ENCODE measurements around the gene ARHGAP22.

ARHGAP22 gene

DNA sequence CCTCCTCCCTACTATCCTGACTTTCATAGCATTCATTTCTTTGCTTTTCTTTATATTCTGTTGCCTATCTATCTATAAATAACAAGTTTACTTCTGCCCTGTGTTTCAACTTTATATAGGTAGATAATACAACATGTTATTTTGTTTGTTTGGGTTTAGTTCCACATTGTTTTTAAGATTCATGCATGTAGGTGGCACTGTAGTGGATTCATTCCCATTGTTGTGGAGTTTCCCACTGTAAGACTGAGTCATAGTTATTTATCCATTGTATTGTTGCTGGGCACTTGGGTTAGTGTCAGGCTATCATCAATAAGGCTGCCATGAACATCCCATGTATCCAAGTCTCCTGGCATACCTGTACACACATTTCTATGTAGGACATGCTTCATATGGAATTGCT lies 127.7 kb downstream of the ARHGAP22 start:
- Histone ChIP-seq H3K4me1 (ENCODE audit: insufficient read depth, low read length) (peaks cover 16% of the 10 kb centered on the region), H3K9me3 (ENCODE audit: control insufficient read depth, insufficient read depth, low read length) (no peaks in the 10 kb centered on the region), H3K36me3 (ENCODE audit: insufficient read depth, low read length) (no peaks in the 10 kb centered on the region), H3K9ac (ENCODE audit: low read depth, low read length) (no peak overlapping the region)

DNA sequence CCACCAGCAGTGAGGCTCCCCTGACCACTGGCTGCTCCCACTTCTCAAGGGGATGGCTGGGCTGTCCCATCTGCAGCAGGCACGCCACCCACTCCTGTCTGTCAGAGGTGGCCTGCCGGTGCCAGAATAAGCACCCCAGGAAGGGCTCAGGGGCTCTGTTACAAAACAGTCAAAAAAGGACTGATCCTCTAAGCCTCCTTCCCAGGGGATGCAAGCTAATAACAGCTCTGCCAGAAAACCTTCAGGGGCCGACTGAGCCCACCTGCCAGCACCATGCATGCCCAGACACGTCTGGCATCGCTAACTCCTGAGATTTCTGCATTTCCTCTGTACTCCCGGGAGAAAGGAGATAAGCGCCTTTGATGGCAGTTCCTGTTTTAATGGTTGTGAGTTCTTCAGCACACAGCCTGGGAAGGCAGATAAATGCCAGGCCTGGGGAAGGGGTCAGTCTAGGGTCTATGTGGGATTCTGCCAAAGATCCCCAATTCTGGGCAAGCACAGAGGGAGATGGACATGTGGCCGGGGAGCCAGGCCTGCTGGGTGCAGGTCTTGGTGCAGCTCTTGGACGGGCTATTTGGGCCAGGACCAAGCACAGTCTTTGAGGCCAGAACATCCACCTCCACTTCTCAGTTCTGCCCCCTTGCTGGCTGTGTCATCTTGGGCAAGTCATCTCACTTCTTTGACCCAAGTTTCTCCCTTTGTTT lies 128.4 kb downstream of the ARHGAP22 start:
- Histone ChIP-seq H3K9ac (ENCODE audit: low read depth, low read length) (no peak overlapping the region), H3K9me3 (ENCODE audit: control insufficient read depth, insufficient read depth, low read length) (no peaks in the 10 kb centered on the region), H3K36me3 (ENCODE audit: insufficient read depth, low read length) (no peaks in the 10 kb centered on the region), H3K4me1 (ENCODE audit: insufficient read depth, low read length) (peaks cover 16% of the 10 kb centered on the region)

DNA sequence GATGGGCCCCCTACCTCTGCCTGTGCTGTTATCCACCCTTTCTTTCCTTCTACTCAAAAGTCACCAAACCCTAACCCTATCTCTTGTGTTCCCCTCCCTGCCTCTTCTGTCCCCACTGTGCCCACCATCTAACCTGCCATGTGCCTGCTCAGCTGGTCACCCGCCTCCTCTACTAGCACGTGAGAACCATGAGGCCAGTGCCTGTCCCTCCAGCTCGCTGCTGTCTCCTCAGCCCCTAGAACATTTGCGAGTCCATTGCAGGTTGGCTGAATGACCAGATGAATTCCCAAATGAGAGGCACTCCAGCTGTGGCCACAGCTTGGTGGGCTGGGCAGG lies 129.0 kb downstream of the ARHGAP22 start:
- Histone ChIP-seq H3K9ac (ENCODE audit: low read depth, low read length) (no peak overlapping the region), H3K4me1 (ENCODE audit: insufficient read depth, low read length) (peaks cover 16% of the 10 kb centered on the region), H3K36me3 (ENCODE audit: insufficient read depth, low read length) (no peaks in the 10 kb centered on the region), H3K9me3 (ENCODE audit: control insufficient read depth, insufficient read depth, low read length) (no peaks in the 10 kb centered on the region)

DNA sequence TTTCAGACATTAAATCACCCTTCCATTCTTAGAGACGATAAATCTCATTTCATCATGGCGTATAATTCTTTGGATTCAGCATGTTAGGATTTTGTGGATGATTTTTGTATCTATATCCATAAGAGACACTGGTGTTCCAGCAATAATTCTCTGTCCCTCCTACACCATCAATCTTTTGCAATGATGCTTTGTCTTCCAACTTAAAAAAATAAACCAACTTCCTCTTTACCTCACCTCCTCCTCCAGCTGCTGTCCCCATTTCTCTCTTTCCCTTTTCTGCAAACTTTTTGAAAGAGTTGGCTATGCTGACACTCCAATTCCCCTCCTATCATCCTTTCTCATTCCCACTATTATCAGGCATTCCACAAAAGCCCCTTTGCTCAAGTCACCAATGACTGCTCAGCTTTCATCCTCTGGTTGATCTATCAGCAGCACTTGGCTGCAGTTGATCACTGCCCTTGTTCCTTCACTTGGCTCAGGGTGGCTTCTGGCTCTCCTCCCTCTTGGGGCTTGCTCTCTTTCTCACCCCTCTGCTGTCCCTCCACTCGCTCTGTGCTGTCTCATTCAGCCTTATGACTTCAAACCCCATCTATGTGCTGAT lies 130.0 kb downstream of the ARHGAP22 start:
- peaks cover 23% of the 10 kb centered on the region for H3K4me1 ChIP-seq (ENCODE audit: insufficient read depth, low read length)
- H3K9me3 ChIP-seq (ENCODE audit: control insufficient read depth, insufficient read depth, low read length) = no peaks in the 10 kb centered on the region
- no peaks in the 10 kb centered on the region for H3K36me3 ChIP-seq (ENCODE audit: insufficient read depth, low read length)
- no peak overlapping the region for H3K9ac ChIP-seq (ENCODE audit: low read depth, low read length)

DNA sequence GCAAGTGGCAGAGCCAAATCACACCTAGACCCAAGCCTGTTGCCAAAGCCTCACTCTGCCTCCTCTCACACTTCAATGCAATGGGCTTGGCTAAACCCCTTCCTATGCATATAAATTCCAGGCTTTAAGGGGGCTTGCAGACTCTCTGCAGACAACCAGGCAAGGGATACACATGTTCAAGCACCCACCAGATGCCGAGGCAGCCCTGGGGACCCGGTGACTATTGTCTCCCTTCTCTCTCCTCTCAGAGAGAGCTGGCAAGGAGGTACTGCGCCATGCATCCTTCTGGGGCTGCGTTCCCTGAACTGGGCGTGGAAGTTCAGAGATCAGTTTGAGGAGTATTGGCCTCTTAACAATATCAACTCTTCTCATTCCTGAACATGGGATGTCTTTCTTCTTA lies 131.2 kb downstream of the ARHGAP22 start:
- Histone ChIP-seq H3K36me3 (ENCODE audit: insufficient read depth, low read length) (no peaks in the 10 kb centered on the region), H3K4me1 (ENCODE audit: insufficient read depth, low read length) (peaks cover 25% of the 10 kb centered on the region), H3K9me3 (ENCODE audit: control insufficient read depth, insufficient read depth, low read length) (no peaks in the 10 kb centered on the region), H3K9ac (ENCODE audit: low read depth, low read length) (no peak overlapping the region)

DNA sequence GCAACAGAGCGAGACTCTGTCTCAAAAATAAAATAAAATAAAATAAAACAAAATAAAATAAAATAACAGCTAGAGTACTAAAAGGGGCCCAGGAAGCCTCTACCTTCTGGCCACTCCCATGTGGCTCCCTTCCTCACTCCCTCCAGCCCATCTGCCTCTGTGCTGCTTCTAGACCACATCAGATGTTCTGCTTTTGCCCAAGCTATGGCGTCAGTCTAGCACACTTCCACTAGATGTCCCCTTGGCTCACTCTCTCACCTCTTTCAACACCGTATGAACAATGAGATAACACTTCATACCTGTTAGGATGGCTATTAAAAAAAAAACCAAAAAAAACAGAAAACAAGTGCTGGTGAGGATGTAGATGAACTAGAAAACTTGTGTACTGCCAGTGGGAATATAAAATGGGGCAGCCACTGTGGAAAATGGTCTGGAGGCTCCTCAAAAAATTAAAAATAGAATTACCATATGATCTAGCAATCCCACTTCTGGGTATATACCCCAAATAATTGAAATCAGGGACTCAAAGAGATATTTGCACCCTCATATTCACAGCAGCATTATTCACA lies 132.3 kb downstream of the ARHGAP22 start:
- no peaks in the 10 kb centered on the region for H3K36me3 ChIP-seq (ENCODE audit: insufficient read depth, low read length)
- H3K9me3 ChIP-seq (ENCODE audit: control insufficient read depth, insufficient read depth, low read length) = no peaks in the 10 kb centered on the region
- no peak overlapping the region for H3K9ac ChIP-seq (ENCODE audit: low read depth, low read length)
- H3K4me1 ChIP-seq (ENCODE audit: insufficient read depth, low read length) = peaks cover 25% of the 10 kb centered on the region

DNA sequence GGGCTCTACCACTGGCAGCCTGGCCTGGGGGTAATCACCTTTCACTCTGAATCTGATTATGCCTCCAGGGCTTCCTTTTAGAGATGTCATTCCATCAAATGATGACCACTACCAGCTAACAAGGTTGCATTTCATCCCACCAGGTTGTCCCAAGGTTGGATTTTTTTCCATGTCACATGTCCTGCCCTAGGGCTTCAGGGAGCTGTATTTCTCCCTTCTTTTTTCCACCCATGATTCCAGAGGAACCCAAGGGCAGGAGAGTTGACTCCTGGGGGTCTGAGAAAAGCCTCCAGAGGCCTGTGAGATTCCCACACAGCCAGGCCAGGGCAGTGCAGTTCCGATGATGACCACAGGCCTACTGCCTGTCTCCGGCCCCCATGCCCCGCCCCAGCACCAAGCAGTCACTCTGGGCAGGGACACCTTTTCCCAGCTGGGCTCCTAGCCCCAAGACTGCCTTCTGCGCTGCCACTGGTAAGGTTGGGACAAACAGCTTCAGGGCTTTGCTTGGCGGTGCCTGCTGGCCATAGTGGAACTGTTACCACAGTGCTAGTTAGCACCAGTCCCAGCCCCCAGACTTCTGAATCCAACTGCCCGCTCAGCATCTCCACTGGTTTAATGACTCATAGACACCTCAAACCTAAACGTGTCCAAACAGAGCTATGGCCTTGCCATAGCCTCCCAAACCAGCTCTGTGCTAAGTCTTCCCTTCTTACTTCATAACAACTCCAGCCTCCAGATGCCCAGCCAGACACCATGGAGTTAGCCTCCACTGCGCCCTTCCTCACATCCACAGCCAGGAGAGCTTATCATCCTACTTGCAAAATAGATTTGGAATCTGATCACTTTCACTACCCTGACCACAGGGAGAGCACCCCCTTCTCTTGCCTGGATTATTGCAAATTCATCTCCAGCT lies 133.7 kb downstream of the ARHGAP22 start:
- Histone ChIP-seq H3K4me1 (ENCODE audit: insufficient read depth, low read length) (peaks cover 18% of the 10 kb centered on the region; the same call in 1 of the 2 replicates), H3K36me3 (ENCODE audit: insufficient read depth, low read length) (no peaks in the 10 kb centered on the region), H3K9me3 (ENCODE audit: control insufficient read depth, insufficient read depth, low read length) (no peaks in the 10 kb centered on the region), H3K9ac (ENCODE audit: low read depth, low read length) (no peak overlapping the region)

DNA sequence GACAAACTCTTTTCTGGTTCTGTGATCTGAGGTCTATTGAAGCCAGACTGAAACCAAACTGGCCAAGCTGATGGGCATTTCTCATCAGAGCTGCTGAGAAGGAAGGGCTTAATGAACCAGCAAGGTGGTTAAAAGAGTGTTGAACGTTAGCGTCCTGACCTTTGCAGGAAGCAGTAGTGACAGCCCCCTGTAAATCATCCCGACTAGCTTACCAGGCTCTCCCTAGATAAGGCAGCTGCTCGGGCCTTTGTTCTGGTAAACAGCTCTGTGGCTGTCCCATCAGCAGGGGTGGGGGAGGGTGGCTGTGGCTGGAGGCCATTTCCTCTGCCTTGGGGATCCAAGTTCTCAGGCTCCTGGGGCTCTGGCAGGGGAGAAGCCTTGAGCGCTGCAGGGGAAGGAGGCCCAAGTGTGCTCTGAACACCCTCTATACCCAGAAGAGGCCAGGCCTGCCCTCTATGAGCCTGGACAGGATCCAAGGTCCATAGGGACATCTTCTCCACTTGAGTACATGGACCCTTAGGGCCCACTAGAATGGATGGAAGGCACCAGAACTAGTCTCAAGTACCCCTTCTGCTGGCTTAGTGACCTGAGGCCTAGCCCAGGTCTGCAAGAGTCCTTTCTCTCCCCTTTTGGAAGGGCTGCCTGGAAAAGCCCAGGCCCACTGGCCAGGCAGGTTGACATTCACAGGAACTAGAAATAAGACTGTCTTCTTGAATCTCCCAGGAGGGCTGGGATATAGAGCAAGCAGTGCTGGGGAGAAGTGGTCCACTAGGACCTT lies 134.6 kb downstream of the ARHGAP22 start:
- H3K9ac ChIP-seq (ENCODE audit: low read depth, low read length) = no peak overlapping the region

DNA sequence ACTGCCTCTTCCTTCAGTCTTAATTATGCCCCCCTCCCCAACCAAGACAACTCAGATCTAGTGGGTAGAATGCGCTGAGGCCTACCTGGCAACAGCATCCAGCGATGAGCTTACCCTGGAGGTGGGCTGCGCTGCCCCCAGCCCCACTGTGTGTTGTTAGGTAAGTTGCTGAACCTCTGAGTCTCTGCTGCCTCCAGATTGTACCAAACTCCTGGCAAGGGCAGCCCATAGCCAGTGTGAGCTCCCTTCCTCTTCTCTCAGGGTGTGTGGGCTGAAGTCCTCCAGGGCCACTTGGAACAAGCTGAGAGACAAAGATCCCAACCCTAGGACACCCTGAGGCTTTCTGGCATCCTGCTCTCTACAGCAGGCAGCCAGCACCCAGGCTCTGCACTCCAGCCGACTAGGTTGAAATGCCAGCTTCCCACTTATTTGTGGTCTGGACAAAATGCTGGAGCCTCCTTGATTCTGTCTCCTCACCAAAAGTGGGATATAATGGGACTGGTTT lies 135.3 kb downstream of the ARHGAP22 start:
- no peaks in the 10 kb centered on the region for H3K9me3 ChIP-seq (ENCODE audit: control insufficient read depth, insufficient read depth, low read length)
- H3K9ac ChIP-seq (ENCODE audit: low read depth, low read length) = no peak overlapping the region
- no peaks in the 10 kb centered on the region for H3K36me3 ChIP-seq (ENCODE audit: insufficient read depth, low read length)
- H3K4me1 ChIP-seq (ENCODE audit: insufficient read depth, low read length) = peaks cover 27% of the 10 kb centered on the region; the same call in 1 of the 2 replicates

More for the DNA sequence above, 134.6 kb downstream of the ARHGAP22 start:
- no peaks in the 10 kb centered on the region for H3K9me3 ChIP-seq (ENCODE audit: control insufficient read depth, insufficient read depth, low read length)
- peaks cover 23% of the 10 kb centered on the region; the same call in 1 of the 2 replicates for H3K4me1 ChIP-seq (ENCODE audit: insufficient read depth, low read length)
- no peaks in the 10 kb centered on the region for H3K36me3 ChIP-seq (ENCODE audit: insufficient read depth, low read length)

DNA sequence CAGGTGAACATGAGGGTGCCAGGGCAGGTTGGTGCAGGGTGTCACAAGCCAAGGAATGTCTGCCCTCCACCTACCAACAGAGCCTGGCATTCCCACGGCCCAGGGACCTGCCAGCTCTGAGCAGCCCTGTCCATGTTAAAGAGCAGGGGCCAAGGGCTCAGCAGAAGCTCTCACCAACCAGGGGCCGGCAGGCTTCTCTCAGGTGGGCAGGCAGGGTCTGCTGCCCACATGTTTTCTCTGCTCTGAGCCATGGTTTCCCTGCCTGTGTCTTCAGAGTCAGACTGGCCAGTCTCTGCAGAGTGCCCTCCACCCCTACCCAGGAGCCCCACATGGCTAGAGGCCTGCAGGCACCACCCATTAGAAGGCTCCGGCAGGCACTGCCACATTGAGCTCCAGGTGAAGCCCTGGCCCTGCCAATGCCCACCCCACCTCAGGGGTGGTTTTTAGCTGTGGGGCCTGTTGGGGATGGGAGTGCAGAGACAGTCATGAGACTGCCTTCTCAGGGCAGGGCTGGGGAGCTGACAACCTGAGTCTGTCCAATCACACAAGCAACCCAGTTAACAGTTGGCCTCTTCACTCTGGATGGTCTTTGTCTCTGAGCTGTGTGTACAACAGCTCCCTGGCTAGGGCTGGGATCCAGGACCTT lies 135.9 kb downstream of the ARHGAP22 start:
- Histone ChIP-seq H3K9me3 (ENCODE audit: control insufficient read depth, insufficient read depth, low read length) (no peaks in the 10 kb centered on the region), H3K9ac (ENCODE audit: low read depth, low read length) (no peak overlapping the region), H3K36me3 (ENCODE audit: insufficient read depth, low read length) (no peaks in the 10 kb centered on the region), H3K4me1 (ENCODE audit: insufficient read depth, low read length) (peaks cover 27% of the 10 kb centered on the region; the same call in 1 of the 2 replicates)

DNA sequence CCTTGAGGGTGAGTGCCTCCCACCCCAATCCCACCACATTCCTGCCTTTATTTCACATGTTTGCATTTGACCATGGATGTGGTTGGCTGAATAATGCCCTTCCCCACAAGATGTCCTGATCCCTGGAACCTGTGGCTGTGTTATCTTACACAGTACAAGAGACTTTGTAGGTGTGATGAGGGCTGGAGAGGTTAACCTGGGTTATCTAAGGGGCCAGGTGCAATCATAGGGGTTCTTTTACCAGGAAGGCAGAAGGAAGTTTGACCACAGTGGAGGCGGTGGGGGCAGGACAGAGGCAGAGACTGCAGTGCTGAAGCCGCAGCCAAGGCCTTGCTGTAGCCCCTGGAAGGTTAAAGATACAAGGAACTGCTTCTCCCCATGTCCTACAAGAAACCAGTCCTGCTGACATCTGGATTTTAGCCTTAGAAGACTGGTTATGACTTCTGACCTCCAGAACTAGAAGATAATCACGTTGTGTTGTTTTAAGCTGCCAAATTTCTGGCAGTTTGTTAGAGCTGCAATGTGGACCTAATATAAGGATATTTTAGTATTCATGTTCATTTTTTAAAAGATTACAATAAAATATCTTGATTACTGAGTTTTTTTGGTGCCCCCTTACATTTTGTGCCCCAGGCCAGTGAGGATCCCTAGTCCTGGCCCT lies 136.6 kb downstream of the ARHGAP22 start:
- H3K4me1 ChIP-seq (ENCODE audit: insufficient read depth, low read length) = peaks cover 27% of the 10 kb centered on the region; the same call in 1 of the 2 replicates
- no peaks in the 10 kb centered on the region for H3K36me3 ChIP-seq (ENCODE audit: insufficient read depth, low read length)
- H3K9me3 ChIP-seq (ENCODE audit: control insufficient read depth, insufficient read depth, low read length) = no peaks in the 10 kb centered on the region
- H3K9ac ChIP-seq (ENCODE audit: low read depth, low read length) = no peak overlapping the region

DNA sequence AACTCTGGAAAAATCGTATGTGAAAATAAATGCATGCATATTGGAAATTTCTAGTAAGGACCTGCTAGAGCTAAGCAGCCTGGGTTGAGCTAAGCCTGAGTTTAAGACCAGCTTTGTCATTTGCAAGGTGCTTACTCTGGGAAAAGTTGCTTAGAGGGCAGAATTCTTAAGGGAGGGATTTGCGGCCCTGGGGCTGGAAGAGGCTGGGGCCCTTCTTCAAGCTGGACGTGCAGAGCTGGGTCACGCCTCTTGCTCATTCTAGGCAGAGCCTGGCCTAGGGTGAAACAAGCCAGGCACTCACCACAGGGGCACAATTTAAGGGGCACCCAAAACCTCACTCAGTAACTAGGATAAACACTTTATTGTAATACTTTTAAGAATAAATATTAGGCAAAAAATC lies 137.2 kb downstream of the ARHGAP22 start:
- no peak overlapping the region for H3K9ac ChIP-seq (ENCODE audit: low read depth, low read length)
- no peaks in the 10 kb centered on the region for H3K9me3 ChIP-seq (ENCODE audit: control insufficient read depth, insufficient read depth, low read length)
- peaks cover 27% of the 10 kb centered on the region; the same call in 1 of the 2 replicates for H3K4me1 ChIP-seq (ENCODE audit: insufficient read depth, low read length)
- H3K36me3 ChIP-seq (ENCODE audit: insufficient read depth, low read length) = no peaks in the 10 kb centered on the region

Measured in ES-I3 (cell line).